WTC11 (cell line): ENCODE results near the gene ATP2B2. TPM values are rescaled to one million over a fixed set of nuclear protein-coding genes. Genes with fewer than 3 reads are reported as not detected.

Experiments
- ATAC-seq: fragments of 200-7000 bp; cut with Tn5 transposase; 2 replicates; pipeline ENCODE4 v1.10.0; 2021; ENCODE audit warnings: mild to moderate bottlenecking, moderate library complexity
- CTCF ChIA-PET: fragments of 300-600 bp; sonication (Branson Sonifier 250); formaldehyde crosslinking; loops from one replicate; lab custom pipeline; 2021; ENCODE audit warnings: antibody characterized with exemption; lab: Charles Lee
- POLR2A ChIA-PET: fragments of 350-600 bp; sonication (Branson Sonifier 250); formaldehyde crosslinking; loops from one replicate; lab custom pipeline; 2021; ENCODE audit warnings: antibody characterized with exemption; lab: Charles Lee
- DNase-seq: peaks from one replicate; pipeline ENCODE4 v3.0.0; 2021; ENCODE audit warnings: low spot score
- H3K27ac Mint-ChIP-seq: 2 replicates; pipeline ENCODE4 v1.8.0; 2021; ENCODE audit warnings: mixed read lengths
- H3K27me3 Mint-ChIP-seq: 2 replicates; pipeline ENCODE4 v1.8.0; 2021; ENCODE audit warnings: low read depth, mild to moderate bottlenecking, moderate library complexity, mixed read lengths
- H3K36me3 Mint-ChIP-seq: 2 replicates; pipeline ENCODE4 v1.8.0; 2021; ENCODE audit warnings: mixed read lengths
- H3K4me1 Mint-ChIP-seq: 2 replicates; pipeline ENCODE4 v1.8.0; 2022; ENCODE audit warnings: mixed read lengths
- H3K4me3 Mint-ChIP-seq: 2 replicates; pipeline ENCODE4 v1.8.0; 2021; ENCODE audit warnings: mild to moderate bottlenecking, moderate library complexity, mixed read lengths
- H3K9me3 Mint-ChIP-seq: 2 replicates; pipeline ENCODE4 v1.8.0; 2021; ENCODE audit warnings: mixed read lengths
- ELF4 ChIP-seq: sonication (generic); formaldehyde crosslinking; IDR thresholded peaks from 2 replicates; pipeline ENCODE4 v1.8.1; 2022; ENCODE audit warnings: low read depth, mild to moderate bottlenecking, moderate library complexity, missing genetic modification reagents
- EMX1 ChIP-seq: fragments of 250-450 bp; sonication (Bioruptor Pico); IDR thresholded peaks from 2 replicates; pipeline ENCODE4 v1.8.0; 2021; ENCODE audit warnings: mild to moderate bottlenecking
- ESRRA ChIP-seq: sonication (generic); formaldehyde crosslinking; IDR thresholded peaks from 2 replicates; pipeline ENCODE4 v1.8.1; 2022; ENCODE audit warnings: mild to moderate bottlenecking, missing genetic modification reagents, borderline replicate concordance
- HMGA2 ChIP-seq: fragments of 250-450 bp; sonication (Bioruptor Pico); IDR thresholded peaks from 2 replicates; pipeline ENCODE4 v1.4.0; 2021; ENCODE audit warnings: mild to moderate bottlenecking, moderate library complexity
- MXD4 ChIP-seq: fragments of 250-450 bp; sonication (Bioruptor Pico); IDR thresholded peaks from 2 replicates; pipeline ENCODE4 v1.8.0; 2021; ENCODE audit warnings: mild to moderate bottlenecking, moderate library complexity, borderline replicate concordance
- OVOL2 ChIP-seq: fragments of 250-450 bp; sonication (Bioruptor Pico); IDR thresholded peaks from 2 replicates; pipeline ENCODE4 v1.9.0; 2021; ENCODE audit warnings: mild to moderate bottlenecking, borderline replicate concordance
- RELA ChIP-seq: sonication (generic); formaldehyde crosslinking; IDR thresholded peaks from 2 replicates; pipeline ENCODE4 v1.8.1; 2022; ENCODE audit warnings: missing genetic modification reagents, mild to moderate bottlenecking, borderline replicate concordance
- ZBTB21 ChIP-seq: sonication (generic); formaldehyde crosslinking; IDR thresholded peaks from 2 replicates; pipeline ENCODE4 v1.8.1; 2023; ENCODE audit warnings: mild to moderate bottlenecking, missing genetic modification reagents, borderline replicate concordance
- ZNF121 ChIP-seq: sonication (generic); formaldehyde crosslinking; IDR thresholded peaks from 2 replicates; pipeline ENCODE4 v1.8.0; 2023; ENCODE audit warnings: missing genetic modification reagents
- ZNF416 ChIP-seq: fragments of 250-450 bp; sonication (Bioruptor Pico); IDR thresholded peaks from 2 replicates; pipeline ENCODE4 v1.9.0; 2021; ENCODE audit warnings: mild to moderate bottlenecking, inconsistent platforms
- ZNF423 ChIP-seq: fragments of 250-450 bp; sonication (Bioruptor Pico); IDR thresholded peaks from 2 replicates; pipeline ENCODE4 v2.1.2; 2022; ENCODE audit warnings: mild to moderate bottlenecking, moderate library complexity
- ZNF671 ChIP-seq: fragments of 250-450 bp; sonication (Bioruptor Pico); IDR thresholded peaks from 2 replicates; pipeline ENCODE4 v1.8.0; 2021; ENCODE audit warnings: mild to moderate bottlenecking
- total RNA-seq: library from RNA; stranded (reverse); gene quantifications from 3 replicates; pipeline ENCODE4 v1.2.3, GENCODE V29; 2021
- TF ChIP-seq, protein P1 (sequence below): fragments of 200-600 bp; IDR thresholded peaks from 2 replicates; pipeline ENCODE4 v1.8.0; 2022; ENCODE audit warnings: antibody characterized with exemption
- TF ChIP-seq, protein P2 (sequence below): sonication (generic); formaldehyde crosslinking; IDR thresholded peaks from 2 replicates; pipeline ENCODE4 v1.8.0; 2023; ENCODE audit warnings: missing genetic modification reagents
- TF ChIP-seq, protein P3 (sequence below): sonication (generic); formaldehyde crosslinking; IDR thresholded peaks from 2 replicates; pipeline ENCODE4 v1.8.1; 2023; ENCODE audit warnings: mild to moderate bottlenecking, missing genetic modification reagents
- TF ChIP-seq, protein P4 (sequence below): sonication (generic); formaldehyde crosslinking; IDR thresholded peaks from 2 replicates; pipeline ENCODE4 v1.8.1; 2022; ENCODE audit warnings: missing genetic modification reagents, borderline replicate concordance
- TF ChIP-seq, protein P5 (sequence below): sonication (generic); formaldehyde crosslinking; IDR thresholded peaks from 2 replicates; pipeline ENCODE4 v1.8.0; 2022; ENCODE audit warnings: mild to moderate bottlenecking, missing genetic modification reagents
- TF ChIP-seq, protein P6 (sequence below): sonication (generic); formaldehyde crosslinking; IDR thresholded peaks from 2 replicates; pipeline ENCODE4 v1.8.1; 2022; ENCODE audit warnings: mild to moderate bottlenecking, missing genetic modification reagents, moderate library complexity, borderline replicate concordance
- TF ChIP-seq, protein P7 (sequence below): sonication (generic); formaldehyde crosslinking; IDR thresholded peaks from 2 replicates; pipeline ENCODE4 v1.8.0; 2022; ENCODE audit warnings: mild to moderate bottlenecking, missing genetic modification reagents

ATP2B2 gene
- total RNA-seq, 1 experiment from 2014 or later: 0.48 TPM

DNA sequence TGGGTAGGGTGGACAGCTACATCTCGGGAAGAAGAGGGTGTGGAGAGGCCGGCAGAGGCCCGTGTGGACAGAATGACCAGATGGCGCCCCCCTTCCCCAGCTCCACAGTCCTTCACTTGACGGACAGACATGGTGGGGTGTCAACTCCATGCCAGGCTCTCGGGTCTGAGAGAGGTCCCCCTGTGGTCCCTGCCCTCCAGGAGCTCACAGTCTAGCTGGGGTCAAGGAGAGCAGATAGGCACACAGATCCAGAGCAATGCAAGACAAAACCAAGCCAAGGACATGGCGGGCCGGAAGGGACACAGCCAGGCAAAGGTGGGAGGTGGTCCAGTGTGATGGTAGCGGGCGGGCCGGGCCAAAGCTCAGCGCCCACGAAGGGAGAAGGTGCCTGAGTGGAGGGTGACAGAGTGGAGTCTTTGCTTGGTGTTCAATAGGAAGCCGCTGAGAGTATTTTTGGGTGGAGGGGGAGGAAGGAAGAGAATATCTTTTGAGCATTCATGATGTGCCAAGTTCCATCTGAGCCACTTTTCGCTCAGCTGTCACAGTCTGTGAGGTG, 112.4 kb downstream of the ATP2B2 start (continued):
- TF ChIP-seq, protein P1, sequence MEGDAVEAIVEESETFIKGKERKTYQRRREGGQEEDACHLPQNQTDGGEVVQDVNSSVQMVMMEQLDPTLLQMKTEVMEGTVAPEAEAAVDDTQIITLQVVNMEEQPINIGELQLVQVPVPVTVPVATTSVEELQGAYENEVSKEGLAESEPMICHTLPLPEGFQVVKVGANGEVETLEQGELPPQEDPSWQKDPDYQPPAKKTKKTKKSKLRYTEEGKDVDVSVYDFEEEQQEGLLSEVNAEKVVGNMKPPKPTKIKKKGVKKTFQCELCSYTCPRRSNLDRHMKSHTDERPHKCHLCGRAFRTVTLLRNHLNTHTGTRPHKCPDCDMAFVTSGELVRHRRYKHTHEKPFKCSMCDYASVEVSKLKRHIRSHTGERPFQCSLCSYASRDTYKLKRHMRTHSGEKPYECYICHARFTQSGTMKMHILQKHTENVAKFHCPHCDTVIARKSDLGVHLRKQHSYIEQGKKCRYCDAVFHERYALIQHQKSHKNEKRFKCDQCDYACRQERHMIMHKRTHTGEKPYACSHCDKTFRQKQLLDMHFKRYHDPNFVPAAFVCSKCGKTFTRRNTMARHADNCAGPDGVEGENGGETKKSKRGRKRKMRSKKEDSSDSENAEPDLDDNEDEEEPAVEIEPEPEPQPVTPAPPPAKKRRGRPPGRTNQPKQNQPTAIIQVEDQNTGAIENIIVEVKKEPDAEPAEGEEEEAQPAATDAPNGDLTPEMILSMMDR: no peak
- TF ChIP-seq ZNF423 (CRISPR knock-in tag): no peak
- TF ChIP-seq, protein P2, sequence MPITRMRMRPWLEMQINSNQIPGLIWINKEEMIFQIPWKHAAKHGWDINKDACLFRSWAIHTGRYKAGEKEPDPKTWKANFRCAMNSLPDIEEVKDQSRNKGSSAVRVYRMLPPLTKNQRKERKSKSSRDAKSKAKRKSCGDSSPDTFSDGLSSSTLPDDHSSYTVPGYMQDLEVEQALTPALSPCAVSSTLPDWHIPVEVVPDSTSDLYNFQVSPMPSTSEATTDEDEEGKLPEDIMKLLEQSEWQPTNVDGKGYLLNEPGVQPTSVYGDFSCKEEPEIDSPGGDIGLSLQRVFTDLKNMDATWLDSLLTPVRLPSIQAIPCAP (CRISPR knock-in tag): no peak

DNA sequence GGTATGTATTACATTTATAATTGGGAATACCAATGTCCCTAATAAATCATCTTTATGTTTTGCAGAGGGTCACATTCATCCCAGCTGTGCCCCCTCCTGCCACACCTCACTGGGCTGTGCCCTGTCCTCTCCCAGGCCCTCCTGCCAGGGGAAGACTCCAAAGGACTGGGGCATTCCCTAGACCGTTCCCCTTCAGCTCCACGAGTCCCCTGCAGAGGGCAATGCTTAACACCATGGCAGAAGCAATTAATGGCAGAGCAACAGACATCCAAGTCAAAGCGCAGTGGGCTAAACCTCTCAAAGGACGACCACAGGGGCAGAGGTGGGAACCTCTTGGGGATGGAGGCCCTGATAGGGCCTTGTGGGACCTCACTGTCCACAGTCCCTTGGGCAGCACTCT, 113.1 kb downstream of the ATP2B2 start:
- CTCF ChIA-PET: interaction anchor here (0.5 to 0.8 kb wide), 3 partner anchors 48 to 366 kb away, joined by 3 to 4 read pairs (median 3); no protein-coding TSS in a partner anchor
- no peak overlapping the region for H3K4me3 Mint-ChIP-seq
- peak; percentile 55 for ATAC-seq
- peaks cover 18% of the 10 kb centered on the region for H3K36me3 Mint-ChIP-seq
- peaks cover 31% of the 10 kb centered on the region for H3K4me1 Mint-ChIP-seq
- no peak overlapping the region for H3K27ac Mint-ChIP-seq
- peaks cover 27% of the 10 kb centered on the region for H3K9me3 Mint-ChIP-seq
- TF ChIP-seq OVOL2 (CRISPR knock-in tag) (no peak), RELA (CRISPR knock-in tag) (no peak), ZNF671 (CRISPR knock-in tag) (no peak), ZNF121 (CRISPR knock-in tag) (no peak), HMGA2 (CRISPR knock-in tag) (no peak), ESRRA (CRISPR knock-in tag) (no peak), MXD4 (CRISPR knock-in tag) (no peak), ELF4 (CRISPR knock-in tag) (no peak), ZBTB21 (CRISPR knock-in tag) (no peak), EMX1 (CRISPR knock-in tag) (no peak), ZNF416 (CRISPR knock-in tag) (no peak)
- TF ChIP-seq, protein P3, sequence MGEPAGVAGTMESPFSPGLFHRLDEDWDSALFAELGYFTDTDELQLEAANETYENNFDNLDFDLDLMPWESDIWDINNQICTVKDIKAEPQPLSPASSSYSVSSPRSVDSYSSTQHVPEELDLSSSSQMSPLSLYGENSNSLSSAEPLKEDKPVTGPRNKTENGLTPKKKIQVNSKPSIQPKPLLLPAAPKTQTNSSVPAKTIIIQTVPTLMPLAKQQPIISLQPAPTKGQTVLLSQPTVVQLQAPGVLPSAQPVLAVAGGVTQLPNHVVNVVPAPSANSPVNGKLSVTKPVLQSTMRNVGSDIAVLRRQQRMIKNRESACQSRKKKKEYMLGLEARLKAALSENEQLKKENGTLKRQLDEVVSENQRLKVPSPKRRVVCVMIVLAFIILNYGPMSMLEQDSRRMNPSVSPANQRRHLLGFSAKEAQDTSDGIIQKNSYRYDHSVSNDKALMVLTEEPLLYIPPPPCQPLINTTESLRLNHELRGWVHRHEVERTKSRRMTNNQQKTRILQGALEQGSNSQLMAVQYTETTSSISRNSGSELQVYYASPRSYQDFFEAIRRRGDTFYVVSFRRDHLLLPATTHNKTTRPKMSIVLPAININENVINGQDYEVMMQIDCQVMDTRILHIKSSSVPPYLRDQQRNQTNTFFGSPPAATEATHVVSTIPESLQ (CRISPR knock-in tag): no peak
- TF ChIP-seq, protein P4, sequence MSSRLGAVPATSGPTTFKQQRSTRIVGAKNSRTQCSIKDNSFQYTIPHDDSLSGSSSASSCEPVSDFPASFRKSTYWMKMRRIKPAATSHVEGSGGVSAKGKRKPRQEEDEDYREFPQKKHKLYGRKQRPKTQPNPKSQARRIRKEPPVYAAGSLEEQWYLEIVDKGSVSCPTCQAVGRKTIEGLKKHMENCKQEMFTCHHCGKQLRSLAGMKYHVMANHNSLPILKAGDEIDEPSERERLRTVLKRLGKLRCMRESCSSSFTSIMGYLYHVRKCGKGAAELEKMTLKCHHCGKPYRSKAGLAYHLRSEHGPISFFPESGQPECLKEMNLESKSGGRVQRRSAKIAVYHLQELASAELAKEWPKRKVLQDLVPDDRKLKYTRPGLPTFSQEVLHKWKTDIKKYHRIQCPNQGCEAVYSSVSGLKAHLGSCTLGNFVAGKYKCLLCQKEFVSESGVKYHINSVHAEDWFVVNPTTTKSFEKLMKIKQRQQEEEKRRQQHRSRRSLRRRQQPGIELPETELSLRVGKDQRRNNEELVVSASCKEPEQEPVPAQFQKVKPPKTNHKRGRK: no peak
- TF ChIP-seq, protein P5, sequence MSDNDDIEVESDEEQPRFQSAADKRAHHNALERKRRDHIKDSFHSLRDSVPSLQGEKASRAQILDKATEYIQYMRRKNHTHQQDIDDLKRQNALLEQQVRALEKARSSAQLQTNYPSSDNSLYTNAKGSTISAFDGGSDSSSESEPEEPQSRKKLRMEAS (CRISPR knock-in tag): no peak
- TF ChIP-seq, protein P6, sequence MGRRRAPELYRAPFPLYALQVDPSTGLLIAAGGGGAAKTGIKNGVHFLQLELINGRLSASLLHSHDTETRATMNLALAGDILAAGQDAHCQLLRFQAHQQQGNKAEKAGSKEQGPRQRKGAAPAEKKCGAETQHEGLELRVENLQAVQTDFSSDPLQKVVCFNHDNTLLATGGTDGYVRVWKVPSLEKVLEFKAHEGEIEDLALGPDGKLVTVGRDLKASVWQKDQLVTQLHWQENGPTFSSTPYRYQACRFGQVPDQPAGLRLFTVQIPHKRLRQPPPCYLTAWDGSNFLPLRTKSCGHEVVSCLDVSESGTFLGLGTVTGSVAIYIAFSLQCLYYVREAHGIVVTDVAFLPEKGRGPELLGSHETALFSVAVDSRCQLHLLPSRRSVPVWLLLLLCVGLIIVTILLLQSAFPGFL (CRISPR knock-in tag): no peak
- TF ChIP-seq, protein P7, sequence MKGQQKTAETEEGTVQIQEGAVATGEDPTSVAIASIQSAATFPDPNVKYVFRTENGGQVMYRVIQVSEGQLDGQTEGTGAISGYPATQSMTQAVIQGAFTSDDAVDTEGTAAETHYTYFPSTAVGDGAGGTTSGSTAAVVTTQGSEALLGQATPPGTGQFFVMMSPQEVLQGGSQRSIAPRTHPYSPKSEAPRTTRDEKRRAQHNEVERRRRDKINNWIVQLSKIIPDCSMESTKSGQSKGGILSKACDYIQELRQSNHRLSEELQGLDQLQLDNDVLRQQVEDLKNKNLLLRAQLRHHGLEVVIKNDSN (CRISPR knock-in tag): no peak
- TF ChIP-seq, all 79 proteins: peak for 0
- H3K27me3 Mint-ChIP-seq: peaks cover 8% of the 10 kb centered on the region
- POLR2A ChIA-PET: no interaction called here
- DNase-seq: no peak
